ENCODE measurements around the gene PXYLP1. TPM values are rescaled to one million over a fixed set of nuclear protein-coding genes. Genes with fewer than 3 reads are reported as not detected.

PXYLP1 gene
- total and polyA plus RNA-seq, 9 of the 15 experiments (the other 6 are each of a cell fraction or from before 2014, with no cell fraction given): 0.80 to 2.9 (median 1.3) TPM

DNA sequence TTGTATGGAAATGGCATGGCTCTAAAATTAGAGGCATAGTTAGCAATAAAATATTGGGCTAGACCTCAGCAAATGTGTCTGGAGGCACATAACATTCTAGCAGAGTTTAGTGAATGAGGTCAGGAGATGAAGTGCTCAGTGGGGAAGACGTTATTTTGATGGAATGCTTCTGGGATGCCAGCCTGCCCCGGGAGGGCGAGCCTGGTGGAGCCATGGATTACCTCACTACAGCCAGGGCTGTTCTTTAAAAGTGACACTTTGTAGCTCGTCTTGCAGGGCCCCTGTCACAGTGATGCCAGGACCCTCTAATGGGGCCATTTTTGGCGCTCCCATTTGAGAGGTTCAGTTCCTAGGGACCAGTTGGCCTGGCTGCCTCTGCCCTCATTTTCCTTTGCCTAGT, 48.5 kb downstream of the PXYLP1 start:
- CTCF ChIA-PET (ENCODE audit: low intra/inter-chr PET ratio): no interaction called here
- no peak overlapping the region for H3K4me3 ChIP-seq
- no peaks in the 10 kb centered on the region; a peak in 2 of 5 replicates for H3K4me1 ChIP-seq (replicated peaks in 1 of 2; ENCODE audit: control insufficient read depth in 2 of 2, insufficient read depth in 2 of 2, low read length in 2 of 2)
- H3K9me1 ChIP-seq (ENCODE audit: control insufficient read depth, insufficient read depth, low read length): no peaks in the 10 kb centered on the region
- H3K36me3 ChIP-seq (ENCODE audit: control insufficient read depth, insufficient read depth, low read length): no peaks in the 10 kb centered on the region
- no peak overlapping the region for H3K9ac ChIP-seq (ENCODE audit: insufficient read depth in 1 of 2, low read depth in 2 of 2, low read length in 2 of 2)
- no peaks in the 10 kb centered on the region for H3K9me3 ChIP-seq (replicated peaks; ENCODE audit: control insufficient read depth, insufficient read depth, low read depth, low read length)
- FAIRE-seq: no peak
- no peak for DNase-seq (ENCODE audit: extremely low read depth in 1 of 4, low spot score in 3 of 4)
- no peaks in the 10 kb centered on the region for H3K79me2 ChIP-seq (ENCODE audit: control insufficient read depth, insufficient read depth, low read length)
- peaks cover 2 to 19% of the 10 kb centered on the region in 2 experiments; a peak in 2 of 5 replicates for H3K27me3 ChIP-seq (ENCODE audit: control insufficient read depth in 2 of 2, insufficient read depth in 2 of 2, low read length in 2 of 2)
- WGBS (ENCODE audit: insufficient coverage, low coverage, missing lambda C conversion rate): 18% methylated on average over 5 of the region's 5 CpGs
- TF ChIP-seq SOX6 (IDR thresholded peaks at IDR 0.05) (no peak), KDM4B (IDR thresholded peaks at IDR 0.05; ENCODE audit: borderline replicate concordance in 2 of 2, low read depth in 1 of 2) (no peak), ZNF445 (CRISPR knock-in tag; IDR thresholded peaks at IDR 0.05; ENCODE audit: low read depth) (no peak), SMC3 (conservative IDR thresholded peaks at IDR 0.05; ENCODE audit: insufficient read depth, low read depth, low read length) (no peak)
- 0 out of 2 replicates have a peak, but pooled peaks cover 2% of the 10 kb centered on the region for H4K20me1 ChIP-seq (replicated peaks; ENCODE audit: control insufficient read depth, insufficient read depth, low read length)
- no peak overlapping the region for H3K27ac ChIP-seq (ENCODE audit: extremely low read depth, low read depth, low read length)
- ATAC-seq: no peak
- no peak overlapping the region for H3K4me2 ChIP-seq (ENCODE audit: insufficient read depth, low read length)
- in situ Hi-C loops (cut with MboI): no loop called here
- no TSS peak for BruUV-seq (replicated peaks)
- intact Hi-C loops (cut with micrococcal nuclease): no loop called here
- POLR2A ChIA-PET: no interaction called here
- H2AFZ ChIP-seq (ENCODE audit: low read depth, low read length): no peak overlapping the region

DNA sequence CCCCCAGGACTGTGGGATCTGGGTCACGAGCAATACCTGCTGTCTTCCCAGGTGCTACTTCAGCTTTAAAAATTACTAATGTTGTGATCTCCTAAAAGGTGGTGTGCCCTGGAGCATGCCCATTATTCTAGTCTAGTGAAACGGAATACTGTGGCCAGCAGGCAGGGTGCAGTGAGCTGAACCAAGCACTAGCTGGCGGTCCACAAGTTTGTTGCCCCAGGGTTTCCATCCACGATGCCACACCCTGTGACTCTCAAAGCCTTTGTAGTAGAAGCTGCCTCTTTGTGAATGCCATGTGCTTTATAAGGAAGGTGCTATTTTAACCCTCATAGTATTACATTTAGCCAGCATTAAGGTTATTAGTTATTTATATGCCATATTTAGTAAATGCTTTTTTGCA, 49.1 kb downstream of the PXYLP1 start:
- ATAC-seq: no peak
- H3K79me2 ChIP-seq (ENCODE audit: control insufficient read depth, insufficient read depth, low read length): no peaks in the 10 kb centered on the region
- H3K4me1 ChIP-seq (replicated peaks in 1 of 2; ENCODE audit: control insufficient read depth in 2 of 2, insufficient read depth in 2 of 2, low read length in 2 of 2): no peaks in the 10 kb centered on the region; a peak in 2 of 5 replicates
- no peak for FAIRE-seq
- H3K4me3 ChIP-seq: no peak overlapping the region
- H3K4me2 ChIP-seq (ENCODE audit: insufficient read depth, low read length): no peak overlapping the region
- H3K27ac ChIP-seq (ENCODE audit: extremely low read depth, low read depth, low read length): no peak overlapping the region
- no peaks in the 10 kb centered on the region for H3K9me1 ChIP-seq (ENCODE audit: control insufficient read depth, insufficient read depth, low read length)
- no TSS peak for BruUV-seq (replicated peaks)
- intact Hi-C loops (cut with micrococcal nuclease) (no loop called here), in situ Hi-C loops (cut with MboI) (no loop called here)
- no peak for DNase-seq (ENCODE audit: extremely low read depth in 1 of 4, low spot score in 3 of 4)
- 6% methylated on average over 4 of the region's 4 CpGs for WGBS (ENCODE audit: insufficient coverage, low coverage, missing lambda C conversion rate)
- no peaks in the 10 kb centered on the region for H3K9me3 ChIP-seq (replicated peaks; ENCODE audit: control insufficient read depth, insufficient read depth, low read depth, low read length)
- H3K36me3 ChIP-seq (ENCODE audit: control insufficient read depth, insufficient read depth, low read length): no peaks in the 10 kb centered on the region
- peaks cover 2 to 19% of the 10 kb centered on the region in 2 experiments; a peak in 2 of 5 replicates for H3K27me3 ChIP-seq (ENCODE audit: control insufficient read depth in 2 of 2, insufficient read depth in 2 of 2, low read length in 2 of 2)
- no peak overlapping the region for H3K9ac ChIP-seq (ENCODE audit: insufficient read depth in 1 of 2, low read depth in 2 of 2, low read length in 2 of 2)
- H2AFZ ChIP-seq (ENCODE audit: low read depth, low read length): no peak overlapping the region
- CTCF ChIA-PET (ENCODE audit: low intra/inter-chr PET ratio): no interaction called here
- POLR2A ChIA-PET: no interaction called here
- H4K20me1 ChIP-seq (replicated peaks; ENCODE audit: control insufficient read depth, insufficient read depth, low read length): 0 out of 2 replicates have a peak, but pooled peaks cover 2% of the 10 kb centered on the region
- TF ChIP-seq ZNF174 (CRISPR knock-in tag; IDR thresholded peaks at IDR 0.05) (no peak), ZNF274 (IDR thresholded peaks at IDR 0.05; ENCODE audit: borderline replicate concordance, low read depth, low read length) (no peak), ZNF444 (CRISPR knock-in tag; IDR thresholded peaks at IDR 0.05) (no peak)
- TF ChIP-seq, protein P1, sequence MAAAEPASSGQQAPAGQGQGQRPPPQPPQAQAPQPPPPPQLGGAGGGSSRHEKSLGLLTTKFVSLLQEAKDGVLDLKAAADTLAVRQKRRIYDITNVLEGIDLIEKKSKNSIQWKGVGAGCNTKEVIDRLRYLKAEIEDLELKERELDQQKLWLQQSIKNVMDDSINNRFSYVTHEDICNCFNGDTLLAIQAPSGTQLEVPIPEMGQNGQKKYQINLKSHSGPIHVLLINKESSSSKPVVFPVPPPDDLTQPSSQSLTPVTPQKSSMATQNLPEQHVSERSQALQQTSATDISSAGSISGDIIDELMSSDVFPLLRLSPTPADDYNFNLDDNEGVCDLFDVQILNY (CRISPR knock-in tag; IDR thresholded peaks at IDR 0.05): no peak
- TF ChIP-seq, protein P2, sequence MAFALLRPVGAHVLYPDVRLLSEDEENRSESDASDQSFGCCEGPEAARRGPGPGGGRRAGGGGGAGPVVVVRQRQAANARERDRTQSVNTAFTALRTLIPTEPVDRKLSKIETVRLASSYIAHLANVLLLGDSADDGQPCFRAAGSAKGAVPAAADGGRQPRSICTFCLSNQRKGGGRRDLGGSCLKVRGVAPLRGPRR (CRISPR knock-in tag; IDR thresholded peaks at IDR 0.05): no peak

All from K562 (cell line).